Spleen (tissue), 11 donors: Measurements from ENCODE around the gene PNMA3. TPM values are rescaled to one million over a fixed set of nuclear protein-coding genes. Genes with fewer than 3 reads are reported as not detected.

Experiments used
- polyA plus RNA-seq, 3 donors: library from polyadenylated mRNA; stranded (reverse); fragments of 200-250 nt; gene quantifications; one replicate each; pipeline ENCODE4 v1.2.1, GENCODE V29; 2013
- small RNA-seq, 4 donors: library from RNA; depleted of rRNA; stranded (forward); fragments of <200 nt; gene quantifications; one replicate each; pipeline ENCODE3, GENCODE V24; 2016
- total RNA-seq, 7 donors: library from RNA; depleted of rRNA in 3 of 7; stranded (reverse); fragments of >200 nt in 3 of 7; fragmentation: NEBNext Ultra II Directional in 4 of 7; extraction: Animal tissue kit (Norgen Biotek cat#: 25700) in 4 of 7; gene quantifications; one replicate each; pipeline versions ENCODE4 v1.1.0 to v1.2.1, GENCODE V29; 2016 to 2021
- donor health status: healthy with polysubstance abuse.
- donor health status: DM: no; HTN: no; CAD: no; lungs with moderate emphysema.
- donor health status: DM: no; HTN: no; CAD: no.
- donor health status: Bipolar disorder and iron deficiency.
- donor health status: healthy.
- donor health status: DM: no; HTN: no; CAD: no.
- donor health status: DM: yes; HTN: yes; CAD: no.

Gene PNMA3
- total and polyA plus RNA-seq, 10 donors: 1.2 to 3.4 (median 2.4) TPM

Small RNA genes lying within 50 kb of the gene (small RNA-seq; reads per million reads assigned to genes)
- 0 reads per million in 4 donors for gene AC243428.1

Other genes with a start within 250 kb of the PNMA3 start
- 10 to 100 TPM in 6 of 7 donors, 1 to 10 TPM in 1; 9.4 to 19.6 (median 11.8) TPM for gene CETN2, start 225.7 kb upstream of the PNMA3 start, total RNA-seq
- gene CETN2, start 225.7 kb upstream of the PNMA3 start, polyA plus RNA-seq: 10 to 100 TPM; 17.8 to 25.0 (median 21.2) TPM
- 10 to 100 TPM in 2 of 7 donors, 1 to 10 TPM in 5; 8.1 to 11.2 (median 9.9) TPM for gene NSDHL, start 225.4 kb upstream of the PNMA3 start, total RNA-seq
- 1 to 10 TPM; 6.1 to 8.3 (median 7.2) TPM for gene NSDHL, start 225.4 kb upstream of the PNMA3 start, polyA plus RNA-seq
- gene ZNF185, start 158.4 kb upstream of the PNMA3 start, total RNA-seq: 10 to 100 TPM in 3 of 7 donors, 1 to 10 TPM in 4; 6.6 to 13.8 (median 8.3) TPM
- gene ZNF185, start 158.4 kb upstream of the PNMA3 start, polyA plus RNA-seq: 1 to 10 TPM; 2.0 to 2.7 (median 2.4) TPM
- gene PNMA5, start 62.4 kb upstream of the PNMA3 start, total RNA-seq: under 1 TPM in 6 of 7 donors, not detected in 1; 0.14 to 0.24 (median 0.17) TPM
- 1 to 10 TPM in 1 of 3 donors, under 1 TPM in 2; 0.35 to 1.0 (median 0.96) TPM for gene PNMA5, start 62.4 kb upstream of the PNMA3 start, polyA plus RNA-seq
- gene PNMA6A, start 16.0 kb downstream of the PNMA3 start, total RNA-seq: 1 to 10 TPM in 4 of 7 donors, under 1 TPM in 3; 0.39 to 1.5 (median 1.0) TPM
- 1 to 10 TPM in 2 of 3 donors, under 1 TPM in 1; 0.70 to 1.1 (median 1.1) TPM for gene PNMA6A, start 16.0 kb downstream of the PNMA3 start, polyA plus RNA-seq
- gene MAGEA1, start 122.8 kb downstream of the PNMA3 start, total RNA-seq: not detected
- not detected for gene MAGEA1, start 122.8 kb downstream of the PNMA3 start, polyA plus RNA-seq